ENCODE results near the gene SAXO1. TPM values are rescaled to one million over a fixed set of nuclear protein-coding genes. Genes with fewer than 3 reads are reported as not detected.

Gene SAXO1
- total RNA-seq, 1 experiment from 2014 or later: not detected

- no peaks in the 10 kb centered on the region for H3K4me1 ChIP-seq (ENCODE audit: control insufficient read depth, insufficient read depth, low read length)
- no peaks in the 10 kb centered on the region for H3K27me3 ChIP-seq (ENCODE audit: control insufficient read depth, insufficient read depth, low read length)
- in situ Hi-C loops (cut with HindIII; ENCODE audit: low pct_unique_long_range_greater_than_20kb, low sequenced_read_pairs): no loop called here
- no peak overlapping the region for H3K4me3 ChIP-seq (ENCODE audit: low read depth in 2 of 2, low read length in 2 of 2)
- no peaks in the 10 kb centered on the region for H3K36me3 ChIP-seq (ENCODE audit: control insufficient read depth, insufficient read depth, low read length)
- BruUV-seq (replicated peaks): no TSS peak
- ChIA-PET CTCF (no interaction called here), POLR2A (no interaction called here)
- no peak for ATAC-seq
- no peak overlapping the region for H3K27ac ChIP-seq (ENCODE audit: low read length)
- intact Hi-C loops (cut with micrococcal nuclease; ENCODE audit: unreplicated experiment): no loop called here
- TF ChIP-seq TCF7L2 (IDR thresholded peaks at IDR 0.05; ENCODE audit: low read depth, low read length): no peak
- TF ChIP-seq POLR2AphosphoS5 (IDR thresholded peaks at IDR 0.05; ENCODE audit: low read depth, low read length): no peak
- TF ChIP-seq SIN3A (IDR thresholded peaks at IDR 0.05; ENCODE audit: borderline replicate concordance, insufficient read depth, low read depth, low read length): no peak
- TF ChIP-seq, protein P1, sequence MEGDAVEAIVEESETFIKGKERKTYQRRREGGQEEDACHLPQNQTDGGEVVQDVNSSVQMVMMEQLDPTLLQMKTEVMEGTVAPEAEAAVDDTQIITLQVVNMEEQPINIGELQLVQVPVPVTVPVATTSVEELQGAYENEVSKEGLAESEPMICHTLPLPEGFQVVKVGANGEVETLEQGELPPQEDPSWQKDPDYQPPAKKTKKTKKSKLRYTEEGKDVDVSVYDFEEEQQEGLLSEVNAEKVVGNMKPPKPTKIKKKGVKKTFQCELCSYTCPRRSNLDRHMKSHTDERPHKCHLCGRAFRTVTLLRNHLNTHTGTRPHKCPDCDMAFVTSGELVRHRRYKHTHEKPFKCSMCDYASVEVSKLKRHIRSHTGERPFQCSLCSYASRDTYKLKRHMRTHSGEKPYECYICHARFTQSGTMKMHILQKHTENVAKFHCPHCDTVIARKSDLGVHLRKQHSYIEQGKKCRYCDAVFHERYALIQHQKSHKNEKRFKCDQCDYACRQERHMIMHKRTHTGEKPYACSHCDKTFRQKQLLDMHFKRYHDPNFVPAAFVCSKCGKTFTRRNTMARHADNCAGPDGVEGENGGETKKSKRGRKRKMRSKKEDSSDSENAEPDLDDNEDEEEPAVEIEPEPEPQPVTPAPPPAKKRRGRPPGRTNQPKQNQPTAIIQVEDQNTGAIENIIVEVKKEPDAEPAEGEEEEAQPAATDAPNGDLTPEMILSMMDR (IDR thresholded peaks at IDR 0.05): no peak
- TF ChIP-seq, protein P2, sequence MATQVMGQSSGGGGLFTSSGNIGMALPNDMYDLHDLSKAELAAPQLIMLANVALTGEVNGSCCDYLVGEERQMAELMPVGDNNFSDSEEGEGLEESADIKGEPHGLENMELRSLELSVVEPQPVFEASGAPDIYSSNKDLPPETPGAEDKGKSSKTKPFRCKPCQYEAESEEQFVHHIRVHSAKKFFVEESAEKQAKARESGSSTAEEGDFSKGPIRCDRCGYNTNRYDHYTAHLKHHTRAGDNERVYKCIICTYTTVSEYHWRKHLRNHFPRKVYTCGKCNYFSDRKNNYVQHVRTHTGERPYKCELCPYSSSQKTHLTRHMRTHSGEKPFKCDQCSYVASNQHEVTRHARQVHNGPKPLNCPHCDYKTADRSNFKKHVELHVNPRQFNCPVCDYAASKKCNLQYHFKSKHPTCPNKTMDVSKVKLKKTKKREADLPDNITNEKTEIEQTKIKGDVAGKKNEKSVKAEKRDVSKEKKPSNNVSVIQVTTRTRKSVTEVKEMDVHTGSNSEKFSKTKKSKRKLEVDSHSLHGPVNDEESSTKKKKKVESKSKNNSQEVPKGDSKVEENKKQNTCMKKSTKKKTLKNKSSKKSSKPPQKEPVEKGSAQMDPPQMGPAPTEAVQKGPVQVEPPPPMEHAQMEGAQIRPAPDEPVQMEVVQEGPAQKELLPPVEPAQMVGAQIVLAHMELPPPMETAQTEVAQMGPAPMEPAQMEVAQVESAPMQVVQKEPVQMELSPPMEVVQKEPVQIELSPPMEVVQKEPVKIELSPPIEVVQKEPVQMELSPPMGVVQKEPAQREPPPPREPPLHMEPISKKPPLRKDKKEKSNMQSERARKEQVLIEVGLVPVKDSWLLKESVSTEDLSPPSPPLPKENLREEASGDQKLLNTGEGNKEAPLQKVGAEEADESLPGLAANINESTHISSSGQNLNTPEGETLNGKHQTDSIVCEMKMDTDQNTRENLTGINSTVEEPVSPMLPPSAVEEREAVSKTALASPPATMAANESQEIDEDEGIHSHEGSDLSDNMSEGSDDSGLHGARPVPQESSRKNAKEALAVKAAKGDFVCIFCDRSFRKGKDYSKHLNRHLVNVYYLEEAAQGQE (IDR thresholded peaks at IDR 0.05; ENCODE audit: insufficient read depth in 1 of 2, low read depth in 2 of 2, low read length in 1 of 2): no peak
- H3K9me3 ChIP-seq (ENCODE audit: control insufficient read depth, insufficient read depth, low read depth, low read length): no peaks in the 10 kb centered on the region
- no peak for DNase-seq (ENCODE audit: low read depth, low spot score)
Measured at GRCh38 chr9:18980189-18980588, 52.8 kb downstream of the SAXO1 start.

DNA sequence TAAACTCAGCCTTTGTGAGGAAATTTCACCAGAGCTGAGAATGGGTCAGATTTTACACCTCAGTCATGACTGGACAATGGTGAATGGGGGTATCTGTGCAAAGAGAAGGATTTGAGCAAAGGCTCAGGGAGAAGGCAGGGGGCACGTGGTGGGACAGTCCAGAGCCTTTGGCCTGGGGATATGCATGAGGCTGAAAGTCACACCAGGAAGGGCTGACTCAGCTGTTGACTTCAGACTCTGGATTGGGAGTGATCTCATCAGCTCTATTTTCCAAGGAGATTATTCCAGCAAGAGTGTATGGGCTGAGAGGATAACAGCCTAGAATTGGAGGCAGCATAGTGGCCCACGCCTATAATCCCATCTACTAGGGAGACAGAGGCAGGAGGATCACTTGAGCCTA, 53.6 kb downstream of the SAXO1 start:
- Histone ChIP-seq H3K27me3 (ENCODE audit: control insufficient read depth, insufficient read depth, low read length) (no peaks in the 10 kb centered on the region), H3K4me1 (ENCODE audit: control insufficient read depth, insufficient read depth, low read length) (no peaks in the 10 kb centered on the region), H3K27ac (ENCODE audit: low read length) (no peak overlapping the region), H3K9me3 (ENCODE audit: control insufficient read depth, insufficient read depth, low read depth, low read length) (no peaks in the 10 kb centered on the region), H3K4me3 (ENCODE audit: low read depth in 2 of 2, low read length in 2 of 2) (no peak overlapping the region), H3K36me3 (ENCODE audit: control insufficient read depth, insufficient read depth, low read length) (no peaks in the 10 kb centered on the region)
- no peak for ATAC-seq
- POLR2A ChIA-PET: no interaction called here
- CTCF ChIA-PET: no interaction called here
- intact Hi-C loops (cut with micrococcal nuclease; ENCODE audit: unreplicated experiment) (no loop called here), in situ Hi-C loops (cut with HindIII; ENCODE audit: low pct_unique_long_range_greater_than_20kb, low sequenced_read_pairs) (no loop called here)
- no peak for DNase-seq (ENCODE audit: low read depth, low spot score)
- TF ChIP-seq, protein P2 (IDR thresholded peaks at IDR 0.05; ENCODE audit: insufficient read depth in 1 of 2, low read depth in 2 of 2, low read length in 1 of 2): no peak
- TF ChIP-seq SIN3A (IDR thresholded peaks at IDR 0.05; ENCODE audit: borderline replicate concordance, insufficient read depth, low read depth, low read length) (no peak), POLR2AphosphoS5 (IDR thresholded peaks at IDR 0.05; ENCODE audit: low read depth, low read length) (no peak), TCF7L2 (IDR thresholded peaks at IDR 0.05; ENCODE audit: low read depth, low read length) (no peak)
- TF ChIP-seq, protein P1 (IDR thresholded peaks at IDR 0.05): no peak
- no TSS peak for BruUV-seq (replicated peaks)
